Tibial nerve (tissue), 4 donors: ENCODE results near the gene PHLDB3. TPM values are rescaled to one million over a fixed set of nuclear protein-coding genes. Genes with fewer than 3 reads are reported as not detected.

Experiments used
- DNase-seq, 2 donors: peaks; one replicate each; pipeline ENCODE4 v3.0.0-alpha.2; 2019; ENCODE audit warnings: low spot score in 2 of 2
- H3K27ac ChIP-seq, 4 donors: fragments of 200-600 bp; sonication (generic) in 3 of 4; one replicate each; pipeline ENCODE4 v1.5.1; 2017 to 2019; ENCODE audit warnings: mild to moderate bottlenecking in 1 of 4
- H3K27me3 ChIP-seq, 2 donors: fragments of 200-600 bp; sonication (generic) in 1 of 2; one replicate each; pipeline versions ENCODE4 v1.5.1 to v1.6.0; 2017 to 2019
- H3K36me3 ChIP-seq, 3 donors: fragments of 200-600 bp; sonication (generic); one replicate each; pipeline ENCODE4 v1.5.1; 2018 to 2019
- H3K4me1 ChIP-seq, 4 donors: fragments of 200-600 bp; sonication (generic) in 3 of 4; one replicate each; pipeline ENCODE4 v1.5.1; 2017 to 2019
- H3K4me3 ChIP-seq, 4 donors: fragments of 200-600 bp; sonication (generic) in 3 of 4; one replicate each; pipeline ENCODE4 v1.5.1; 2017 to 2019; ENCODE audit warnings: mild to moderate bottlenecking in 1 of 4, moderate library complexity in 1 of 4
- H3K9me3 ChIP-seq, 4 donors: fragments of 200-600 bp; sonication (generic) in 3 of 4; one replicate each; pipeline ENCODE4 v1.5.1; 2017 to 2019
- EP300 ChIP-seq, 2 donors: sonication (generic); formaldehyde crosslinking; IDR thresholded peaks; one replicate each; pipeline ENCODE4 v1.6.1; 2017; ENCODE audit warnings: antibody characterized with exemption in 2 of 2, mild to moderate bottlenecking in 1 of 2
- POLR2A ChIP-seq, 2 donors: fragments of 450-650 bp; IDR thresholded peaks; one replicate each; pipeline ENCODE4 v1.6.1; 2017; ENCODE audit warnings: antibody characterized with exemption in 2 of 2, mild to moderate bottlenecking in 2 of 2, moderate library complexity in 2 of 2
- WGBS, 2 donors: methylation state at CpG; one replicate each; pipeline ENCODE4 v1.1.5; 2018; 5-methylcytosine and 5-hydroxymethylcytosine counted together
- total RNA-seq, 4 donors: library from RNA; depleted of rRNA; stranded (reverse); fragments of >200 nt; gene quantifications; one replicate each; pipeline ENCODE4 v1.1.0, GENCODE V29; 2016
- TF ChIP-seq, protein P1 (sequence below), 5 experiments: fragments of 200-600 bp in 3 of 5; fragments of 450-650 bp in 2 of 5; sonication (generic) in 3 of 5; IDR thresholded peaks; one replicate each; pipeline ENCODE4 v1.5.1; 2016 to 2019; ENCODE audit warnings: antibody characterized with exemption in 5 of 5, mild to moderate bottlenecking in 3 of 5, moderate library complexity in 2 of 5

PHLDB3 gene
- total RNA-seq, 4 donors from 2014 or later: 9.8 to 25.5 (median 16.3) TPM

GRCh38 chr19:43483281-43483680 lies 21.3 kb downstream of the PHLDB3 start:
- no peak overlapping the region for H3K27ac ChIP-seq
- peaks cover 0 to 56% (median 0%) of the 10 kb centered on the region in 3 donors for H3K36me3 ChIP-seq
- 92 to 93% methylated on average over 6 of the region's 6 CpGs for WGBS, 2 donors
- no peaks in the 10 kb centered on the region for H3K4me1 ChIP-seq
- no peak overlapping the region for H3K4me3 ChIP-seq
- no peaks in the 10 kb centered on the region for H3K9me3 ChIP-seq
- TF ChIP-seq, protein P1, sequence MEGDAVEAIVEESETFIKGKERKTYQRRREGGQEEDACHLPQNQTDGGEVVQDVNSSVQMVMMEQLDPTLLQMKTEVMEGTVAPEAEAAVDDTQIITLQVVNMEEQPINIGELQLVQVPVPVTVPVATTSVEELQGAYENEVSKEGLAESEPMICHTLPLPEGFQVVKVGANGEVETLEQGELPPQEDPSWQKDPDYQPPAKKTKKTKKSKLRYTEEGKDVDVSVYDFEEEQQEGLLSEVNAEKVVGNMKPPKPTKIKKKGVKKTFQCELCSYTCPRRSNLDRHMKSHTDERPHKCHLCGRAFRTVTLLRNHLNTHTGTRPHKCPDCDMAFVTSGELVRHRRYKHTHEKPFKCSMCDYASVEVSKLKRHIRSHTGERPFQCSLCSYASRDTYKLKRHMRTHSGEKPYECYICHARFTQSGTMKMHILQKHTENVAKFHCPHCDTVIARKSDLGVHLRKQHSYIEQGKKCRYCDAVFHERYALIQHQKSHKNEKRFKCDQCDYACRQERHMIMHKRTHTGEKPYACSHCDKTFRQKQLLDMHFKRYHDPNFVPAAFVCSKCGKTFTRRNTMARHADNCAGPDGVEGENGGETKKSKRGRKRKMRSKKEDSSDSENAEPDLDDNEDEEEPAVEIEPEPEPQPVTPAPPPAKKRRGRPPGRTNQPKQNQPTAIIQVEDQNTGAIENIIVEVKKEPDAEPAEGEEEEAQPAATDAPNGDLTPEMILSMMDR (IDR thresholded peaks at IDR 0.05): no peak
- TF ChIP-seq POLR2A (IDR thresholded peaks at IDR 0.05) (no peak), EP300 (IDR thresholded peaks at IDR 0.05) (no peak)
- DNase-seq: no peak
- no peaks in the 10 kb centered on the region for H3K27me3 ChIP-seq

DNA sequence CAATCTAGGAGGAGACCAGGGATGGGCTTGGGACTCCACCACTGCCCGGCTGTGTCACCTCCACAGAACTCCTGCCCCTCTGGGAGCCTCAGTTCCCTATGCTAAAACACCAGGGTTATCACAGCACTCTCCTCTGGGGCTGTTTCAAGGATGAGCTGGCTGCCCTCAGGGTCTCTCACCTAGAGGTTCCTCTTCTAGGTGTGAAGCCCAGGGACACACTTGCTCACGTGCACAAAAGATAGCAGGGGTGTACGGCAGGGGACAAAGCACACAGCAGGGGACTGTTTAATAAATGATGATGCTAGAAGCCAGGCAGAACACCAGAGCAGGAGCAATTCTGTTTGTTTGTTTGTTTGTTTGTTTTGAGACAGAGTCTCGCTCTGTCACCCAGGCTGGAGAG lies 22.4 kb downstream of the PHLDB3 start:
- WGBS, 2 donors: 75 to 82% methylated on average over 4 of the region's 4 CpGs
- Histone ChIP-seq H3K27ac (no peak overlapping the region), H3K36me3 (peaks cover 0 to 62% (median 0%) of the 10 kb centered on the region in 3 donors), H3K4me3 (no peak overlapping the region), H3K9me3 (no peaks in the 10 kb centered on the region), H3K27me3 (no peaks in the 10 kb centered on the region), H3K4me1 (no peaks in the 10 kb centered on the region)
- TF ChIP-seq EP300 (IDR thresholded peaks at IDR 0.05) (no peak), POLR2A (IDR thresholded peaks at IDR 0.05) (no peak)
- TF ChIP-seq, protein P1 (IDR thresholded peaks at IDR 0.05): no peak
- no peak for DNase-seq

- TF ChIP-seq POLR2A (IDR thresholded peaks at IDR 0.05) (no peak), EP300 (IDR thresholded peaks at IDR 0.05) (no peak)
- TF ChIP-seq, protein P1 (IDR thresholded peaks at IDR 0.05): no peak
- no peak for DNase-seq
- no peak overlapping the region for H3K4me3 ChIP-seq
- WGBS, 2 donors: 74 to 81% methylated on average over 6 of the region's 6 CpGs
- H3K27me3 ChIP-seq: no peaks in the 10 kb centered on the region
- no peak overlapping the region for H3K27ac ChIP-seq
- H3K4me1 ChIP-seq: no peaks in the 10 kb centered on the region
- no peaks in the 10 kb centered on the region for H3K9me3 ChIP-seq
- peaks cover 0 to 60% (median 0%) of the 10 kb centered on the region in 3 donors for H3K36me3 ChIP-seq
These were observed 22.8 kb downstream of the PHLDB3 start for GRCh38 chr19:43481701-43482100.

GRCh38 chr19:43480574-43480973 lies 24.0 kb downstream of the PHLDB3 start:
- 89 to 92% methylated on average over 3 of the region's 3 CpGs for WGBS, 2 donors
- DNase-seq: no peak
- Histone ChIP-seq H3K4me1 (peaks cover 0 to 3% (median 0%) of the 10 kb centered on the region in 4 donors), H3K27me3 (no peaks in the 10 kb centered on the region), H3K4me3 (no peak overlapping the region), H3K9me3 (no peaks in the 10 kb centered on the region), H3K36me3 (peaks cover 0 to 50% (median 0%) of the 10 kb centered on the region in 3 donors), H3K27ac (no peak overlapping the region)
- TF ChIP-seq, protein P1 (IDR thresholded peaks at IDR 0.05): no peak
- no peak for TF ChIP-seq POLR2A (IDR thresholded peaks at IDR 0.05)
- TF ChIP-seq EP300 (IDR thresholded peaks at IDR 0.05): no peak

GRCh38 chr19:43479961-43480561 lies 24.5 kb downstream of the PHLDB3 start:
- TF ChIP-seq POLR2A (IDR thresholded peaks at IDR 0.05) (no peak), EP300 (IDR thresholded peaks at IDR 0.05) (no peak)
- TF ChIP-seq, protein P1 (IDR thresholded peaks at IDR 0.05): no peak
- Histone ChIP-seq H3K27me3 (no peaks in the 10 kb centered on the region), H3K27ac (no peak overlapping the region), H3K4me1 (peaks cover 0 to 8% (median 0%) of the 10 kb centered on the region in 4 donors), H3K9me3 (no peaks in the 10 kb centered on the region), H3K36me3 (peaks cover 0 to 48% (median 0%) of the 10 kb centered on the region in 3 donors), H3K4me3 (no peak overlapping the region)
- 90 to 92% methylated on average over 4 of the region's 4 CpGs for WGBS, 2 donors
- DNase-seq: no peak
